Testis (tissue), 2 donors: ENCODE data around the gene PPP2R2D.

Source experiments
- CTCF ChIP-seq, 3 experiments: fragments of 450-650 bp in 2 of 3; fragments of 200-600 bp in 1 of 3; sonication (generic) in 1 of 3; IDR thresholded peaks; one replicate each; pipeline ENCODE4 v1.5.1; 2016 to 2019; ENCODE audit warnings: antibody characterized with exemption in 3 of 3, mild to moderate bottlenecking in 2 of 3, moderate library complexity in 1 of 3
- POLR2A ChIP-seq: fragments of 450-650 bp; IDR thresholded peaks from one replicate; pipeline ENCODE4 v1.6.1; 2017; ENCODE audit warnings: antibody characterized with exemption, mild to moderate bottlenecking, moderate library complexity

GRCh38 chr10:131973160-131973951 lies 72.5 kb downstream of the PPP2R2D start:
- no peak for TF ChIP-seq CTCF (IDR thresholded peaks at IDR 0.05)
- TF ChIP-seq POLR2A: no peak
